Vagina (tissue), 2 donors: ENCODE results near the gene CARD10. TPM values are rescaled to one million over a fixed set of nuclear protein-coding genes. Genes with fewer than 3 reads are reported as not detected.
A peak's percentile ranks its signal among the peaks of the same experiment; 100 is the strongest.

Experiments used
- DNase-seq, 2 donors: peaks; one replicate each; pipeline ENCODE4 v3.0.0-alpha.2; 2017; ENCODE audit errors: extremely low spot score in 2 of 2
- H3K27ac ChIP-seq: fragments of 200-600 bp; sonication (generic); one replicate; pipeline ENCODE4 v1.5.1; 2019
- H3K27me3 ChIP-seq: fragments of 200-600 bp; sonication (generic); one replicate; pipeline ENCODE4 v1.5.1; 2019
- H3K36me3 ChIP-seq, 2 donors: fragments of 200-600 bp; sonication (generic); one replicate each; pipeline ENCODE4 v1.5.1; 2017 to 2019
- H3K4me1 ChIP-seq: fragments of 200-600 bp; sonication (generic); one replicate; pipeline ENCODE4 v1.5.1; 2019
- H3K4me3 ChIP-seq, 2 donors: fragments of 200-600 bp; sonication (generic); 1 replicate in 1 of 2; 2 replicates in 1 of 2; pipeline ENCODE4 v1.5.1; 2016 to 2019
- H3K9me3 ChIP-seq: fragments of 200-600 bp; sonication (generic); one replicate; pipeline ENCODE4 v1.5.1; 2019
- POLR2A ChIP-seq, 2 donors: fragments of 450-650 bp; IDR thresholded peaks; one replicate each; pipeline ENCODE4 v1.6.1; 2017; ENCODE audit warnings: antibody characterized with exemption in 2 of 2, mild to moderate bottlenecking in 2 of 2, moderate library complexity in 2 of 2
- POLR2AphosphoS5 ChIP-seq, 2 donors: sonication (generic); formaldehyde crosslinking; IDR thresholded peaks; one replicate each; pipeline ENCODE4 v1.9.0; 2017; ENCODE audit warnings: antibody characterized with exemption in 2 of 2, mild to moderate bottlenecking in 2 of 2, low read depth in 1 of 2; ENCODE audit not compliant: insufficient read depth in 1 of 2
- intact Hi-C: fragments of 100-400 bp; cut with DNase I; formaldehyde crosslinking; loops from one replicate; pipeline ENCODE4 v1.15.1; 2023
- total RNA-seq: library from RNA; depleted of rRNA; stranded (reverse); fragments of >200 nt; gene quantifications from one replicate; pipeline ENCODE4 v1.2.3, GENCODE V29; 2016
- TF ChIP-seq, protein P1 (sequence below), 3 experiments: fragments of 450-650 bp in 2 of 3; fragments of 200-600 bp in 1 of 3; sonication (generic) in 1 of 3; IDR thresholded peaks; one replicate each; pipeline ENCODE4 v1.5.1; 2017 to 2019; ENCODE audit warnings: antibody characterized with exemption in 3 of 3, mild to moderate bottlenecking in 2 of 3, moderate library complexity in 2 of 3

Gene CARD10
- total RNA-seq, 1 donor from 2014 or later: 11.0 TPM

DNA sequence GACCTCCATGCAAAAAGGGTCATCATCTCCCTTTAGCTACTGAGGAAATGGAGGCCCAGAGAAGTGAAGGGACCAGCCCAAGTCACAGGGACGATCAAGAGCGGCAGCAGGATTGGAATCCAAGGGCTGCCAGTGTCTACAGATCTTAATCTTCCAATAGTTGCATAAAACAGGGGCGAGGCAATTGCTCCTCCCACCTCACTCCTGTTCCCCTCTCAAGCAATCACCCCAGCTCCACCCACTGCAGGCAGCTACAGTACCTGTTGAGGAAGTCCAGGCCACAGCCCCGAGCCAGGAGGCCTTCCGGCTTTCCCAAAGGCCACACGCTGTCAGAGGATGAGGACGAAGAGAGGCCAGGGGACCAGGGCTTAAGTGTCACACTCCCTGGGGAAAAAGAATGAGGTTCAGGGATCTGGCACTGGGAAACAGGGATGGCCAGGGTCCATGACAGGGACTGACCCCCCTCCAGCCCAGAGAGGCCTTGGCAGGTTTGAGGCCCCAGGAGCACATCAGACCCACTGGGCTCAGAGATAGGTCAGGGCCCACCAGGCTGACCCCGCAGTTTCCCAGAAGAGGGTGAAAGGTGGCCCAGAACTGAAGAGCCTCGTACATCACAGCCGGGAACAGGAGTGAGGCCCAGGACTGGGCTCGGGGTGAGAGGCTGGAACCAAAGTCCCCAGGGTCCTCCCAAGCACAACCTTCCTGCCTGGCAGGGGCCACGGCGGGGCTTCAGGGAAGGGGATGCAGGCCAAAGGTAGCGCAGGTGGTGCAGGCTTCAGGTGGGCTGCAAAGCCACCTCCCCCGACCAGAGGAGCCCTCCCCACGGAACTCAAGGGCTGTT lies 16.7 kb downstream of the CARD10 start:
- peak overlapping the region; percentile 22 for H3K27ac ChIP-seq
- no peaks in the 10 kb centered on the region for H3K27me3 ChIP-seq
- H3K4me3 ChIP-seq: no peak overlapping the region
- H3K4me1 ChIP-seq: peaks cover 21% of the 10 kb centered on the region
- TF ChIP-seq, protein P1, sequence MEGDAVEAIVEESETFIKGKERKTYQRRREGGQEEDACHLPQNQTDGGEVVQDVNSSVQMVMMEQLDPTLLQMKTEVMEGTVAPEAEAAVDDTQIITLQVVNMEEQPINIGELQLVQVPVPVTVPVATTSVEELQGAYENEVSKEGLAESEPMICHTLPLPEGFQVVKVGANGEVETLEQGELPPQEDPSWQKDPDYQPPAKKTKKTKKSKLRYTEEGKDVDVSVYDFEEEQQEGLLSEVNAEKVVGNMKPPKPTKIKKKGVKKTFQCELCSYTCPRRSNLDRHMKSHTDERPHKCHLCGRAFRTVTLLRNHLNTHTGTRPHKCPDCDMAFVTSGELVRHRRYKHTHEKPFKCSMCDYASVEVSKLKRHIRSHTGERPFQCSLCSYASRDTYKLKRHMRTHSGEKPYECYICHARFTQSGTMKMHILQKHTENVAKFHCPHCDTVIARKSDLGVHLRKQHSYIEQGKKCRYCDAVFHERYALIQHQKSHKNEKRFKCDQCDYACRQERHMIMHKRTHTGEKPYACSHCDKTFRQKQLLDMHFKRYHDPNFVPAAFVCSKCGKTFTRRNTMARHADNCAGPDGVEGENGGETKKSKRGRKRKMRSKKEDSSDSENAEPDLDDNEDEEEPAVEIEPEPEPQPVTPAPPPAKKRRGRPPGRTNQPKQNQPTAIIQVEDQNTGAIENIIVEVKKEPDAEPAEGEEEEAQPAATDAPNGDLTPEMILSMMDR (IDR thresholded peaks at IDR 0.05): no peak
- TF ChIP-seq POLR2A (IDR thresholded peaks at IDR 0.05) (no peak), POLR2AphosphoS5 (IDR thresholded peaks at IDR 0.05; ENCODE audit: insufficient read depth in 1 of 2, low read depth in 1 of 2) (no peak)
- DNase-seq: no peak
- no peaks in the 10 kb centered on the region for H3K36me3 ChIP-seq
- H3K9me3 ChIP-seq: no peaks in the 10 kb centered on the region
- intact Hi-C loops: no loop called here

DNA sequence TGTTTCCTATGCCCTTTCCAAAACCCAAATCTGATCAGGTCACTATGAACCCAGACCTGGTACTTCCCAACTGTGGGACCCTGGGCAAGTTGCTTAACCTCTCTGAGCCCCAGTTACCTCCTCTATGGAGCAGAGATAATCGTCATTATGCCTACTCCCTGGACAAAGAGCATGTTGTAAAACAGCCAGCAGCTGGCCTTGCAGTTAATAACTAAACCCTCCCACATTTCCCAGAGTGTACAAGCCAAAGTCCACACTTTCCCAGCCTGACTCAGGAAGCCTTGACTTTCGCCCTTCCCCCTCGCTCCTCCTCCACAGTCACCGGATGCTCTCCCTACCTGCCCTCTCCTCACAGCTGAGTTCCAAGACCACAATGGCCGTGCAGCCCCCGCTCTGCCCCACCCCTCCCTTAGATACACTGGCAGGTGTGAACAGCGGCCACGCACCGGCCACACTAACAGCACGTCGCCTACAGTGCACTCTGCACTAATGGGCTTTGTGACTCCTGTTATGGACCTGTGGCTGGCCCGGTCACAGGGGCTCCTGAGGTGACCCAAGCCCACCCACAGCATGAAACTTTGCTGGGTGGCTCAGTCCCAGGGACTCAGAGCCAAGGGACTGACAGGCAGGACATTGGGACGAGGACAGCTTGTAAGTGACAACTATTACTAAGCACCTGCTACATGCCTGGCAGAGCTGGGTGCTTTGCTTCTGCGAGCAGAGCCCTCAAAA lies 17.4 kb downstream of the CARD10 start:
- peaks cover 21% of the 10 kb centered on the region for H3K4me1 ChIP-seq
- H3K9me3 ChIP-seq: no peaks in the 10 kb centered on the region
- no peaks in the 10 kb centered on the region for H3K27me3 ChIP-seq
- TF ChIP-seq POLR2AphosphoS5 (IDR thresholded peaks at IDR 0.05; ENCODE audit: insufficient read depth in 1 of 2, low read depth in 1 of 2): no peak
- TF ChIP-seq, protein P1 (IDR thresholded peaks at IDR 0.05): no peak
- no peaks in the 10 kb centered on the region for H3K36me3 ChIP-seq
- no peak for DNase-seq
- H3K27ac ChIP-seq: no peak overlapping the region
- intact Hi-C loops: no loop called here
- H3K4me3 ChIP-seq: no peak overlapping the region

DNA sequence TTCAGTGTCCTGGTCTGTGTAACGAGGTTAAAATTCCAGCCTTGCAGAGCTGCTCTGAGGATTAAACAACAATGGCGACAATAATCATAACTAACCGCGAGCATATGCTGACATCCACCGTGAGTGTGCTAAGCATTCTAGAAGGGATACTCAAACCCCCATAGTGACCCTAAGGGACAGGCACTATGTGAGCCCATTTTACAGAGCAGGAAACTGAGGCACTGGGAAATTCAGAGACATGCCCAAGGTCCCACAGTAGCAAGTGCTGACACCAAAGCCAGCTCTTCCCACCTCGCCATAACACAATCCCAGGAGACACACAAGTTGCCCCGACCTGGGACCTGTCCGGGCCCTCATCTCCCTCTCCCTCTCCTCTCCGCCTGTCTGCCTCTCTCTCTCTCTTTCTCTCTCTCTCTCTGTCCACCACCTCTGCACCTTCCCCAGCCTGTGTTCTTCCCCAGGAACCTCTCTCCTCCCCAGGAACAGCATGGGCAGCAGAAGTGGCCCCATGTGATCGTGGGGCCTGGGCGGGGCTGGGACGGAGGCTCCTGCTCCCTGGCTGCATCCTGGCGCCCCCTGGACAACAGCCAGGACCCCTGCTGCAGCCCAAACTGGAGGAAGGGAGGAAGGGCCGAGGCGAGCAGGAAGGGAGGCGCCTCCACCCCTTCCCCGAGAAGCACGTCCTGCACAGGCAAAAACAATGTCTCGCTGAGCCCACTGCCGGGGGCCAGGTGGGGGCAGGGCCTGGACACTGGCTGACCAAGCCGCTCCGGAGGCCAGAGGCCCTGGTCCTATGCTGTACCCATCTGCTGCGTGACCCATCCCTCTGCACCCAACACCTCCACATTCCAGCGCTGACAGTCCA lies 18.2 kb downstream of the CARD10 start:
- Histone ChIP-seq H3K27ac (no peak overlapping the region), H3K4me1 (peaks cover 21% of the 10 kb centered on the region), H3K36me3 (no peaks in the 10 kb centered on the region), H3K4me3 (no peak overlapping the region), H3K27me3 (no peaks in the 10 kb centered on the region), H3K9me3 (no peaks in the 10 kb centered on the region)
- intact Hi-C loops: no loop called here
- no peak for DNase-seq
- TF ChIP-seq, protein P1 (IDR thresholded peaks at IDR 0.05): no peak
- no peak for TF ChIP-seq POLR2AphosphoS5 (IDR thresholded peaks at IDR 0.05; ENCODE audit: insufficient read depth in 1 of 2, low read depth in 1 of 2)
- TF ChIP-seq POLR2A (IDR thresholded peaks at IDR 0.05): no peak

GRCh38 chr22:37499789-37500540 lies 19.2 kb downstream of the CARD10 start:
- Histone ChIP-seq H3K9me3 (no peaks in the 10 kb centered on the region), H3K27ac (no peak overlapping the region), H3K4me1 (peaks cover 21% of the 10 kb centered on the region), H3K4me3 (no peak overlapping the region), H3K36me3 (no peaks in the 10 kb centered on the region), H3K27me3 (no peaks in the 10 kb centered on the region)
- intact Hi-C loops: no loop called here
- DNase-seq: no peak
- no peak for TF ChIP-seq POLR2A (IDR thresholded peaks at IDR 0.05)
- TF ChIP-seq, protein P1 (IDR thresholded peaks at IDR 0.05): no peak
- no peak for TF ChIP-seq POLR2AphosphoS5 (IDR thresholded peaks at IDR 0.05; ENCODE audit: insufficient read depth in 1 of 2, low read depth in 1 of 2)
